Right renal cortex interstitium (tissue), 3 donors: ENCODE measurements around the gene IGFLR1. TPM values are rescaled to one million over a fixed set of nuclear protein-coding genes. Genes with fewer than 3 reads are reported as not detected.

Experiments
- polyA plus RNA-seq, 3 donors: library from polyadenylated mRNA; unstranded; fragments of 120-200 nt; gene quantifications; one replicate each; pipeline ENCODE4 v1.2.1, GENCODE V29; 2013; ENCODE audit not compliant: insufficient read length in 3 of 3

Gene IGFLR1
- polyA plus RNA-seq, 3 donors, result 1.8 to 2.7 (median 2.7) TPM

Other genes starting within 250 kb of the IGFLR1 start
- gene DMKN, start 228.8 kb downstream of the IGFLR1 start, polyA plus RNA-seq, result 10 to 100 TPM; 68.1 to 72.6 (median 69.0) TPM
- not detected for gene SBSN, start 214.1 kb downstream of the IGFLR1 start, polyA plus RNA-seq
- not detected for gene GAPDHS, start 209.0 kb downstream of the IGFLR1 start, polyA plus RNA-seq
- gene TMEM147, start 196.8 kb downstream of the IGFLR1 start, polyA plus RNA-seq, result 10 to 100 TPM; 84.1 to 99.1 (median 92.9) TPM
- under 1 TPM in 1 of 3 donors, not detected in 2; 0.06 TPM for gene ATP4A, start 178.8 kb downstream of the IGFLR1 start, polyA plus RNA-seq
- not detected for gene PMIS2, start 156.3 kb downstream of the IGFLR1 start, polyA plus RNA-seq
- gene HAUS5, start 129.7 kb downstream of the IGFLR1 start, polyA plus RNA-seq, result 10 to 100 TPM; 19.9 to 21.4 (median 21.4) TPM
- 10 to 100 TPM; 54.6 to 65.5 (median 55.0) TPM for gene RBM42, start 113.4 kb downstream of the IGFLR1 start, polyA plus RNA-seq
- gene ETV2, start 100.7 kb downstream of the IGFLR1 start, polyA plus RNA-seq, result 1 to 10 TPM in 1 of 3 donors, under 1 TPM in 2; 0.74 to 1.3 (median 0.75) TPM
- 100 to 1,000 TPM; 394 to 408 (median 402) TPM for gene COX6B1, start 94.1 kb downstream of the IGFLR1 start, polyA plus RNA-seq
- gene UPK1A, start 75.9 kb downstream of the IGFLR1 start, polyA plus RNA-seq, result 10 to 100 TPM in 2 of 3 donors, under 1 TPM in 1; 0.12 to 18.6 (median 13.4) TPM
- gene ZBTB32, start 37.9 kb downstream of the IGFLR1 start, polyA plus RNA-seq, result under 1 TPM in 2 of 3 donors, not detected in 1; 0.25 to 0.37 TPM
- gene KMT2B, start 24.4 kb downstream of the IGFLR1 start, polyA plus RNA-seq, result 10 to 100 TPM; 24.8 to 26.6 (median 25.4) TPM
- gene U2AF1L4, start 3.0 kb upstream of the IGFLR1 start, polyA plus RNA-seq, result 10 to 100 TPM; 15.2 to 20.9 (median 17.2) TPM
- gene PSENEN, start 3.2 kb upstream of the IGFLR1 start, polyA plus RNA-seq, result 10 to 100 TPM; 55.6 to 62.0 (median 59.6) TPM
- gene LIN37, start 6.1 kb upstream of the IGFLR1 start, polyA plus RNA-seq, result 10 to 100 TPM; 11.3 to 11.7 (median 11.6) TPM
- 10 to 100 TPM; 17.5 to 21.5 (median 18.7) TPM for gene HSPB6, start 14.6 kb upstream of the IGFLR1 start, polyA plus RNA-seq
- gene PROSER3, start 15.7 kb upstream of the IGFLR1 start, polyA plus RNA-seq, result 10 to 100 TPM; 12.9 to 14.7 (median 14.5) TPM
- 10 to 100 TPM; 11.0 to 16.1 (median 12.5) TPM for gene ARHGAP33, start 33.1 kb upstream of the IGFLR1 start, polyA plus RNA-seq
- 10 to 100 TPM; 21.0 to 30.4 (median 24.1) TPM for gene PRODH2, start 70.4 kb upstream of the IGFLR1 start, polyA plus RNA-seq
- gene NPHS1, start 110.1 kb upstream of the IGFLR1 start, polyA plus RNA-seq, result 100 to 1,000 TPM; 111 to 126 (median 124) TPM
- 10 to 100 TPM in 1 of 3 donors, 1 to 10 TPM in 2; 8.8 to 10.4 (median 9.3) TPM for gene KIRREL2, start 114.5 kb upstream of the IGFLR1 start, polyA plus RNA-seq
- 10 to 100 TPM; 17.7 to 25.0 (median 23.4) TPM for gene APLP1, start 126.1 kb upstream of the IGFLR1 start, polyA plus RNA-seq
- gene NFKBID, start 158.1 kb upstream of the IGFLR1 start, polyA plus RNA-seq, result 1 to 10 TPM; 2.0 to 2.6 (median 2.2) TPM
- 1 to 10 TPM; 2.7 to 3.2 (median 2.8) TPM for gene HCST, start 160.1 kb upstream of the IGFLR1 start, polyA plus RNA-seq
- gene TYROBP, start 165.8 kb upstream of the IGFLR1 start, polyA plus RNA-seq, result 10 to 100 TPM in 2 of 3 donors, 1 to 10 TPM in 1; 6.3 to 10.5 (median 10.3) TPM
- gene LRFN3, start 193.9 kb upstream of the IGFLR1 start, polyA plus RNA-seq, result 1 to 10 TPM; 7.1 to 8.3 (median 7.4) TPM